IPS DF 6.9 (cell line): ENCODE data around the gene PTPRG.

Experiments used
- DNase-seq: peaks from one replicate; pipeline ENCODE4 v3.0.0-alpha.2; 2013; ENCODE audit warnings: low read depth, low spot score
- H3K27ac ChIP-seq: one replicate; pipeline ENCODE4 v1.5.1; 2013; ENCODE audit warnings: low read length, control low read depth
- H3K27me3 ChIP-seq: 2 replicates; pipeline ENCODE4 v1.6.1; 2013; ENCODE audit warnings: mild to moderate bottlenecking, low read length; ENCODE audit not compliant: control insufficient read depth, insufficient read depth
- H3K36me3 ChIP-seq: 2 replicates; pipeline ENCODE4 v1.6.1; 2013; ENCODE audit warnings: low read length; ENCODE audit not compliant: control insufficient read depth, insufficient read depth
- H3K4me1 ChIP-seq: 2 replicates; pipeline ENCODE4 v1.6.1; 2013; ENCODE audit warnings: low read length; ENCODE audit not compliant: control insufficient read depth, insufficient read depth
- H3K4me3 ChIP-seq: 2 replicates; pipeline ENCODE4 v1.5.1; 2013; ENCODE audit warnings: mild to moderate bottlenecking, low read length
- H3K9me3 ChIP-seq: 2 replicates; pipeline ENCODE4 v1.6.1; 2013; ENCODE audit warnings: low read length, inconsistent platforms; ENCODE audit not compliant: control insufficient read depth, insufficient read depth
- WGBS: extraction: QIAGEN DNeasy Blood & Tissue Kit; methylation state at CpG from one replicate; pipeline ENCODE4 v1.1.7; 2013; ENCODE audit warnings: mixed read lengths, missing lambda C conversion rate; ENCODE audit not compliant: insufficient read length, insufficient coverage; 5-methylcytosine and 5-hydroxymethylcytosine counted together

Gene PTPRG

DNA sequence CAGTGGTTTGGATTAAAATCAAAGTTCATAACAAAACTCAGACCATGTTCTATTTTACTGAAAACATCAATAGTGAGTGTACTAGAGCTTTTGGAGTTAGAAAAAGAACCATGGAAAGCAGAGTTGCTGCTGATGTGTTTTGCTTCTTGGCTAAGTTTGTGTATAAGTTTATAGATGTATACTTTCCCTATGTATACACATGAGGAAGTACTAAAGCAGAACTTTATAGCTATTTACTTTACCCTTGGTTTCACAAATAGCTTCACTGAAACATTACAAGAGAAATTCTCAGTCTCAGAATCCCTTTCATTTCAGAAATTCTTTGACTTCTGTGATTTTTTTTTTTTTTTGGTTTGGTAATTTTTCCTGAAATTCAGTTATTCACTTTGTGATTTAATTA, 229.0 kb downstream of the PTPRG start:
- Histone ChIP-seq H3K27ac (no peak overlapping the region), H3K9me3 (no peaks in the 10 kb centered on the region), H3K27me3 (no peaks in the 10 kb centered on the region), H3K36me3 (no peaks in the 10 kb centered on the region), H3K4me1 (no peaks in the 10 kb centered on the region), H3K4me3 (no peak overlapping the region)
- DNase-seq: no peak

GRCh38 chr3:61793056-61793455, 231.7 kb downstream of the PTPRG start:
- Histone ChIP-seq H3K27ac (no peak overlapping the region), H3K27me3 (no peaks in the 10 kb centered on the region), H3K4me1 (peaks cover 2% of the 10 kb centered on the region), H3K36me3 (no peaks in the 10 kb centered on the region), H3K4me3 (no peak overlapping the region), H3K9me3 (no peaks in the 10 kb centered on the region)
- no peak for DNase-seq
- WGBS: no CpG with 5 or more reads among the region's 2 CpGs

GRCh38 chr3:61793521-61793920, 232.2 kb downstream of the PTPRG start:
- H3K9me3 ChIP-seq: no peaks in the 10 kb centered on the region
- DNase-seq: no peak
- H3K36me3 ChIP-seq: no peaks in the 10 kb centered on the region
- no peaks in the 10 kb centered on the region for H3K27me3 ChIP-seq
- H3K4me3 ChIP-seq: no peak overlapping the region
- no peak overlapping the region for H3K27ac ChIP-seq
- H3K4me1 ChIP-seq: peaks cover 2% of the 10 kb centered on the region

DNA sequence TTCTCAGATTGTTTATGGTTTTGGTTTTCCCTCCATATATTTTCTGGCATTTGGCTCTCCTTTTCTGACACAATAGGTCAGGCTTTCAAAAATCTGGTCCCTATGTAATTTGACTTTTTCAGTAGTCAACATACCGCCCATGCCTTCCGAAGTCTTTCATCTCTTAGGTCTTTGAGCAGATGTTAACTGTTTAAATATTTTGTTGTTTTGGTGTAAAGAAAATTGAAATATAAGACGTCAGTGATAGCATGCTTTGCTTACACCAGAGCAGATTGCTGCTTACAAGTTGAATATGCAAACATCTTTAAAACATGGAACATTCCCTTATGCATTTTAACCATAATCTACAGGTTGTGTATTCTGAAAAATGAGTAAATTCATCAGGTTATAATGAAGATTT, 233.0 kb downstream of the PTPRG start:
- WGBS: no CpG with 5 or more reads among the region's 3 CpGs

DNA sequence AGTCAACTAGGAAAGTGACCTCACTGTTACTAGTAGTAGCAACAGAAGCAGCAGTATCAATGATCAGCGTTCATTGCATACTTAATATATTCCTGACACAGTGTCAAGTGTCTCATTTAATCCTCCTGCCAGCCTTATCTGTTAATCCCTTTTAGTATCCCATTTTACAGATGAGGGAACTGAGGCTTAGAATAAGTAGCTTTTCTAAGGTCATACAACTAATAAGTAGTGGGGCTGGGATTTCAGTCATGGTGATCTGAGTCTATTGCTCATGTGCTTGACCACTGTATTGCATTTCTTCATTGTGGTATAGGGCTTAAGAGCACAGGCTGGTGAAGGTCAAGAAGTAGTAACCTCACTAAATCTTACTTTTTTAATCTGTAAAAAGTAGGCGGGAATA, 233.6 kb downstream of the PTPRG start:
- Histone ChIP-seq H3K27me3 (no peaks in the 10 kb centered on the region), H3K27ac (no peak overlapping the region), H3K36me3 (no peaks in the 10 kb centered on the region), H3K4me1 (peaks cover 4% of the 10 kb centered on the region), H3K4me3 (no peak overlapping the region), H3K9me3 (no peaks in the 10 kb centered on the region)
- no CpG with 5 or more reads among the region's 2 CpGs for WGBS
- DNase-seq: no peak

More for the DNA sequence above, 233.0 kb downstream of the PTPRG start:
- H3K27ac ChIP-seq: no peak overlapping the region
- H3K4me3 ChIP-seq: no peak overlapping the region
- no peak for DNase-seq
- peaks cover 4% of the 10 kb centered on the region for H3K4me1 ChIP-seq
- no peaks in the 10 kb centered on the region for H3K9me3 ChIP-seq
- no peaks in the 10 kb centered on the region for H3K27me3 ChIP-seq
- H3K36me3 ChIP-seq: no peaks in the 10 kb centered on the region

DNA sequence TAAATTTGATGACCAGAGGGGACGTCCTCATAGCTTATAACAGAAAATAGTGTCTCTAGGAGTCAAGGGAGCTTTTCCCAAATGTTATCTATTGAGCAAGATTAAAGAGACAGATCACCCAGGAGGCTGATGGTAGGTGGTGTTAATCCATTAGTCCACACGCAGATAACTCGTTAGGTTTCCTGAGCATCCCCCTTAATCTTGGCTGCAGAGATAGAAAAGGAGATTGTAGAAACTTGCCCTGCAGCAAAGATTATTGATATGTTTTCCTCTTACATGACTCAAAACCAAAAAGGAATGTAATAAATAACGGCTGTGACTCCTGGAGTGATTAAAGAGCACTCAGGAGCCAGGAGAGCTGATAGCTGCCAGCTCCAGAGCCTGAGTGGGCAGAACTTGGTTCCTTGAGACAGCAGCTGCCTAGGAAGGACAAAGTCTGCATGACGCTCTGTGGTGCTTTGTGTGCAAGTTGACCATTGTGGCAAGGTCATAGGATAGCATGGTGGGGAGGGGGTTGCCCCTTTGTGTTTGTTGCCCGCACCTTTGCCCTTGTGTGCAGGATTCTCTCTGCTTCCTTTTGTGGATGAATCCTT, 234.8 kb downstream of the PTPRG start:
- Histone ChIP-seq H3K27ac (no peak overlapping the region), H3K27me3 (no peaks in the 10 kb centered on the region), H3K4me1 (peaks cover 4% of the 10 kb centered on the region), H3K4me3 (no peak overlapping the region), H3K9me3 (no peaks in the 10 kb centered on the region), H3K36me3 (no peaks in the 10 kb centered on the region)
- DNase-seq: no peak
- no CpG with 5 or more reads among the region's 6 CpGs for WGBS

DNA sequence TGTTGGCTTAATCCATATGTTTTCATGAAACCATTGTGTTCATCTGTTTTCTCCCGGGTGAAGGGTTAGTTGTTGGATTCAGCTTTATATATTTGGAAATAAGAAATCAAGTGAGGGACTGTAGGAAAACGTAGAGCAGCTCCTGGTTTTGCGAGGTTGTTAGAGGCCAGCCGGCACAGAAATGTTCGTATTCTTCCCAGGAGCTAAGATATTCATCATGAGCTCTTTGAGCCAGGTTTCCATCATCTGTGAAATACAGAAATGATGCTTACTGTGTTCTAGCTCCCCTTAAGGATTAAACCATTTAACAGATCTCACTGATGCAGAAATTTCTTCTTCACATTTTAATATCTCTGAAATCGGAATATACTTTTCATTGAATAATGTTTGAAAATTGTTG, 235.5 kb downstream of the PTPRG start:
- Histone ChIP-seq H3K27ac (no peak overlapping the region), H3K27me3 (no peaks in the 10 kb centered on the region), H3K4me3 (no peak overlapping the region), H3K4me1 (peaks cover 4% of the 10 kb centered on the region), H3K9me3 (no peaks in the 10 kb centered on the region), H3K36me3 (no peaks in the 10 kb centered on the region)
- WGBS: no CpG with 5 or more reads among the region's 6 CpGs
- no peak for DNase-seq

DNA sequence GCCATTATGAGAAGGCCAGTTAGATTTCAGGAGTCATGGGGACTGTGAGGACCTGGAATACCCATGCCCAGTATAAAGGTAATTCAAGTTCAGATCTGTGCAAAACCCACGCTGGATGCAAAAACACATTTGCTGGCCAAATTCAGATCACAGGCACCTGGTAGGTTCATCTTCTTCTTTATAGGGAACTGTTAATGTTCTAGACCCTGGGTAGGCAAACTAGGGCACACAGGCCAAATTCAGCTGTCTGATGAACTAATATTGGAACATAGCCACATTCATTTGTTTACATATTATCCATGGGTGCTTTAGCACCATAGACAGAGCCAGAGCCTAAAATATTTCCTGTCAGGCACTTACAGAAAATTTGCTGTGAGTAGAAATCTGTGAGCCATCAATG, 241.4 kb downstream of the PTPRG start:
- no peak for DNase-seq
- no peaks in the 10 kb centered on the region for H3K27me3 ChIP-seq
- H3K36me3 ChIP-seq: no peaks in the 10 kb centered on the region
- peaks cover 3% of the 10 kb centered on the region for H3K4me1 ChIP-seq
- H3K4me3 ChIP-seq: no peak overlapping the region
- WGBS: no CpG with 5 or more reads among the region's 1 CpG
- no peak overlapping the region for H3K27ac ChIP-seq
- H3K9me3 ChIP-seq: no peaks in the 10 kb centered on the region

- Histone ChIP-seq H3K4me3 (no peak overlapping the region), H3K27me3 (no peaks in the 10 kb centered on the region), H3K27ac (no peak overlapping the region), H3K4me1 (peaks cover 1% of the 10 kb centered on the region), H3K36me3 (no peaks in the 10 kb centered on the region), H3K9me3 (no peaks in the 10 kb centered on the region)
- no peak for DNase-seq
- WGBS: no CpG with 5 or more reads among the region's 1 CpG
These were observed 242.6 kb downstream of the PTPRG start for GRCh38 chr3:61803983-61804382.

DNA sequence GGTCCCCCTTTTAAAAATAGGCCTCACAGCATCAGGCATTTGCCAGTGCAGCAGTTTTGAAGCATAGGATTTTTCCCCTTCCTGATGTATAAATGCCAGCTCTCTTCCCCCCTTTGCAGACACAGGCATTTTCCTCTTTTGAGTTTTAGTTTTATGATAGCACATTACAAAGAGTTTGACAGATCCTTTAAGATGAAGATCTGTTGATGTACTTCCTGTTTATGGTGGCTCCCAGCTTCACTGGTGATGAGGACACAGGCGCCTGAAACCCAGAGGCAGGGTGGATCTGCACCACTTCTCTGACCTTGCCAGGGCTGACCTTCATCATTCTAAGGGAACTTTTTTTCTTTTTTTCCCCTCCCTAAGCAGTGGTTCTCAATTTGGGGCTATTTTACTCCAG, 243.4 kb downstream of the PTPRG start:
- H3K27me3 ChIP-seq: no peaks in the 10 kb centered on the region
- H3K9me3 ChIP-seq: no peaks in the 10 kb centered on the region
- no peak overlapping the region for H3K27ac ChIP-seq
- DNase-seq: no peak
- peaks cover 1% of the 10 kb centered on the region for H3K4me1 ChIP-seq
- no peaks in the 10 kb centered on the region for H3K36me3 ChIP-seq
- no CpG with 5 or more reads among the region's 1 CpG for WGBS
- H3K4me3 ChIP-seq: no peak overlapping the region

DNA sequence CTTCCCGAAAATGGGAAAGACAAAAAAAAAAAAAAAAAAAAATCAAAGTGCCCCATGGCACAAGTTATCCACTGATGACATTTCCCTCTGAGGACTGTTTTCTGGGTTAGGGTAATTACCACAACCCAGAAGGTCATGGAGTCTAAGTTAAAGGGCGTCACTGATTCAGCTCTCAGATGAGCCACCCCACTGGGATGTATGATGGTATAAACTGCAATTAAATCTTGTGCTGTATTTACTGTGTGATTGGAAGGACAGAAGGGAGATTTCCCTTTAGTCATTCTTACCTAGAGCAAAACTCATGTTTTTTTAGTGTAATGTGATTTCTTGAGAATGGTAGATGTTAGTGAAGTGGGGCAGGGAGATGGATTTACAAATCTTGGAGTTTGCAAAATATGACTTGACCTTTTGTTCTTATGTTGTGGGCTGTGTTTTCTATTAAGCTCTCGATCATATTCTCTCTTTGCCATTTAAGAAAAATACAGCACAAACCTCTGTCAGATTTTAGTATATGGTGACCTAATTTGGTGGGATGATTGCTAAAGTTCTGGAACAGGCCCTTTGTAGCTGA, 244.2 kb downstream of the PTPRG start:
- Histone ChIP-seq H3K36me3 (no peaks in the 10 kb centered on the region), H3K4me1 (peaks cover 1% of the 10 kb centered on the region), H3K4me3 (no peak overlapping the region), H3K27ac (no peak overlapping the region), H3K27me3 (no peaks in the 10 kb centered on the region), H3K9me3 (no peaks in the 10 kb centered on the region)
- no CpG with 5 or more reads among the region's 3 CpGs for WGBS
- no peak for DNase-seq
